HG02981 (cell line): ENCODE results near the gene ETS1.
"Not testable (repeated sequence)": the region's sequence is repeated elsewhere in the genome, so short reads cannot be mapped to it uniquely, and the experiment has no call there.

Source experiments
- ATAC-seq: cut with Tn5 transposase; IDR thresholded peaks from one replicate; pipeline ENCODE4 v1.9.1; 2021; ENCODE audit warnings: mild to moderate bottlenecking, moderate library complexity; ENCODE audit not compliant: unreplicated experiment

ETS1 gene

DNA sequence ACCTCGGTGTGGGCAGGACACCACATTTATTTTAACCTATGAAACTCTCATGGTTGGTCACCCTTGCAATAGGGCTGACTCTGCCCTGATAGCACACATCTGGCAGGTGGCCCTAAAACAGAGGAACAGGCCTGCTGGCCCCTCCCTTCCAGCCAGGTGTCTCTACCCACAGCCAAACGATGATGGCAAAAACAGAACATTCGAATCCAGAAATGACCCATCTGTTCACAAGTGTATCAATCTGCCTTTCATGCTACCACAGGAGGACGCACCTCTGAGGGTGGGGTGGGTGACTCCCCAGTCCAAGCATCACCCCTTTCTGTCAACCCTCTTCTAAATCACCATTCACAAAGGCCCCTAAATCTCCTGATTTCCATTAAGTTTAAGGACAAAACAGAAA lies 118.1 kb downstream of the ETS1 start:
- peak; percentile 45 for ATAC-seq

DNA sequence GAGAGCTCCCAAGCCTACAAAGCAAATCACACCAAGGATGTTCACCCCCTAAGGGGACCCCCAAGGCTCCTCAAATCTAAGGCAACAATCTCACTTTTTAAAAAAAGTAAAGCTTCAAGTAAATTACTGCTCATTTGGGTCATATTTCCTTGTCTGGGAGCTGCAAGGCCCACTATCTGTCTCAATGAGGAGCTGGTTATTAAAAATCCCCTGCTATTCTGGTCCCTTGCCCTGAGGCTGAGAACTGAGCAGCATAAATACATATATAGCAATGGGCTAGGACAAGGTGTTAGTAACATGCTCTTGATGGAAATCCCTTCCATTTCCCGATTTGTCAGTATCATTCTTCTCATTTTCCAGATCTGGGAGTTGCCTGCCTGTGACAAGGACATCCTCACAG lies 119.2 kb downstream of the ETS1 start:
- ATAC-seq, result no peak

DNA sequence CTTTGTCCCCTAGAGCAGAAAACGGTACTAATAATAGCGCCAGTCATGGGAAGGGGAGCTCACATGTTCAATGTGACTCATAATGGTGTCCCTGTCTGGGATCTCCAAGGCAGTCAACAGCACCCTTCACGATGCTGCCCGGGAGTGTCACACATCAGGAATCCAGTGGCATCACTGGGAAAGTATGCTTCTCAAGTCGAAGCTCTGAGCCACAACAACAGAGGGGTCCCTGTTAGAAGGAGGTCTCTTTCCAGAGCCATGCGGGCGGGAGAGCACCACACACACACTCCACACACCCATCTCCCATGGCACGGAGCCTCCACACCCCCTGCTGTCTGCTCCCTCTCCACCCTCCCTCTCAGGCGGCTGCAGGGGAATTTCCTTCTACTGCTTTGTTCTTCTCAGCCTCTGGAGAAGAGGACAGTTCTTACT lies 119.7 kb downstream of the ETS1 start:
- no peak for ATAC-seq

DNA sequence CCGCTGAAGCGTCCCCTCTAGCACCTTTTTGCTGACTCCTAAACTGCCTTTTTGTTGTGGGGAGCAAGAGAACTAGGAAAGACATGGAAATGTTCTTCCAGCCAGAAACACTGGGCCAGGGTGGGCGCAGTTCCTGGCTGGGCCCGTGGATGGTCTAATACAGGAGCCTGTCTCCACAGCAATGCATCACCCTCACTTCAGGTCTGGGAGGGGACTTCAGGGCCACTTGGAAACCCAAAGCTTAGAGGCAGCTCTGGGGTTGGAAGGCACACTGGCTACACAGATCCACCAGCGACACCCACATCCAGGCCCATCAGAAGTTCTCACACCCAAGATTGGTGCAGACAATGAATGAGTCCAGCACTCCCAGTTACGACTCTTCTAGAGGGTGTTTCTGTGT lies 120.3 kb downstream of the ETS1 start:
- no peak for ATAC-seq

DNA sequence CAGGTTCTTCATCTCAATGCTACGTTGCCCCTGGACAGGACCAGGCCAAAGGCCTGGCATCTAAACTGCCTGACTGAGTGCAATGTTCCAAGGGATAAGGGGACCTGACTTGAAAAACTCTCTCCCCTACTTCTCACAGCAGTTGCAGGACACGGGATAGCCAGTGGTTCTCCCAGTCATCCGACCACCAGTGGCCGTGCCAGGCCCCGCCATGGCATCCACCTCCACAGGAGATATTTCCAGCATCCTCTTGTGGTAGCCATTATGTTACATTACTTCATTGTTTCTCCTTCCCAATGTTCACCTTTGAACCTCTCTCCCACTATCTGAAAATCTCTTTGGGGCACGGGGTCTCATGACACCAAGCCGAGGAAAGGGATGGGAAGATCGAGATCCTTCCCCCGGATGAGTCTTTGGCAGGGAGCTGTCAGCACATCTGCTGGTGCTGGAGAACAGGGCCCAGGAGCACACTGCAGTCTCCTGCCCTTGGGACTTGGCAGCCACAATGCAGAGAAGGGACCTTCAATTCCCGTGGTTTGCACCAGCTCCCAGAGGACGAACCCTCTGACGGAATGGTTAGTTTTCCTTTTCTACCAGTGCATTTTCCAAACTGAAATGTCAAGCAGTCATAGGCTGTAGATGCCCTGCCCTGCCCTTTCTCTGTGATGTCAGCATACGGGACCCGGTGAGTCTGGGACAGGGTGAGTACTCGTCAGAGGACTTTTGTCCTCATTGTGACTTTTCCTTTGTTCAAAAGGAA lies 121.2 kb downstream of the ETS1 start:
- ATAC-seq, result no peak

DNA sequence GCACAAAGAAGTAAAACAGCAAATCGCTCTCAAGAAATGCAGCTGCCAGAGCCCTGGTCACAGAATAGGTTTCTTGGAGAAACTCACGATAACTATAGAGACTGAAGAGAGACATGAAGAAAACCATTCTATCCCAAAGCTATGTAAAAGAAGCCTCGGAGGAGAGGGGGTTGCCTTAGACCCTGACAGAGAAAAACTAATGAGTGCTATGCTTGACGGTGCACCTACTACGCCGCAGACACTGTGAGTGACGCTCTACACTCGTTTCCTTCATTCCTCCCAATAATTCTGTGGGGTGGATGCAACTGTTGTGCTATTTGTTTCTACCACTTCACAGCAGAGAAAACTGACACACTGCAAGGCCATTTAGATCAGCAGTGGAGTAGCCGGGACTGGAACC lies 121.8 kb downstream of the ETS1 start:
- ATAC-seq, result no peak

DNA sequence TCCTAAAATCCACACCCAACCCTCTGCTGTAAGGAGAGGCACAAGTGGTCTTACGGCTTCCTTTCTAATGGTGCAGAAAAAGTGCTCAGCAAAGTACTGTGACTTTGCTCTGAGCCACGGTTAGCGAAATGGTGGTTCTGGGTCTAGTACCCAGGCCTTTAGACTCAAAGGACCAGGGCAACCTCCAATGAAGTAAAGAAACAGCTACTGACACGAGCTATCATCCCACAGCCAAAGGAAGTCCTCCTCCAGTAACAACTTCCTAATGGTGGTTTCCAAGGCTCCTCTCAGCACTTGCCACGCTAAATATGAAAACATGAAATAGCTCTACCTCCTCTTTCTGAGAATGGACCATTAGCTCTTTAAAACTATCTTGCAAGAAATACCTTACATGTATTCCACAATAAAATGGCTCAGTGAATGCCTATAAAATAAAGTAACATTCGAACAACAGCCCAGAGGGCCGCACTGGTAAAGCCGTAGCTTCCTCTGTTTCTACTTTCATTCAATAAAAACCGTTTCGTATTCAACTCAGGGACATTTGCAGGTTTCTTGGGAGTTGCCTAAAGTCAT lies 122.4 kb downstream of the ETS1 start:
- no peak for ATAC-seq

DNA sequence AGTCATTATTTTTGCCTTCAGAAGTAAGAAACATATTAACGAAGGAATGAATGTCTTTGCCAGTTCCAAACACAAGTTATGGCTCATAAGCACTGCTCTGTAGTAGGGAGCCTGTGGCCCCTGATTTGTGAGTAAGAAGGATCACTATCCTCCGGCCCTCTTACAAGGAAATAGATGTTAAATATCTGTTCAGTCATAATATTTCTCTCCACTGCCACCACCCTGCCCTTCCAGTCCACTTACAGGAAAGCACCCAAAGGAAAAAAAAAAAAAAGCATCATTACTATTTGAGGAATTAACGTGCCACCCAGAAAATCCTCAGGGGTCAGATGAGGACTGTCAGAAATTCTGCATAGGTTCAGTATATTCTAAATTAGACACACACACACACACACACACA lies 123.4 kb downstream of the ETS1 start:
- no peak for ATAC-seq

DNA sequence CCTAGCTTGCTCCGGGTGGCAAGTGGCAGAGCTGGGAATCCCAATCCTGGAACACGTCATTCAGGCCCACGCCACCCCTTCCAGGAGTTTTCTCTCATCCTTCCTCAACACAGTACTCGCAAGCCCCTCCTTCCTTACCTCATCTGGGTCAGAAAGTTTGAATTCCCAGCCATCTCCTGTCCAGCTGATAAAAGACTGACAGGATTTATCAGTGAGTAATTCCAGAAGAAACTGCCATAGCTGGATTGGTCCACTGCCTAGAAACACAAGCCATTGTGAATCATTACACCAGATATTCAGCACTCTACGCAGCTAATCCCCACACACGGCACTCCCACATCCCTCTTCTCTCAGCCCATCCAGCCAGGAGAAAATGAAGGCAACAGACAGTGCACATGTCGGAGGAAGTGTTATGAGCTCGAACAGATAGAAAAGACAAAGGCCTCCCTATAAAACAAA lies 124.0 kb downstream of the ETS1 start:
- no peak for ATAC-seq

DNA sequence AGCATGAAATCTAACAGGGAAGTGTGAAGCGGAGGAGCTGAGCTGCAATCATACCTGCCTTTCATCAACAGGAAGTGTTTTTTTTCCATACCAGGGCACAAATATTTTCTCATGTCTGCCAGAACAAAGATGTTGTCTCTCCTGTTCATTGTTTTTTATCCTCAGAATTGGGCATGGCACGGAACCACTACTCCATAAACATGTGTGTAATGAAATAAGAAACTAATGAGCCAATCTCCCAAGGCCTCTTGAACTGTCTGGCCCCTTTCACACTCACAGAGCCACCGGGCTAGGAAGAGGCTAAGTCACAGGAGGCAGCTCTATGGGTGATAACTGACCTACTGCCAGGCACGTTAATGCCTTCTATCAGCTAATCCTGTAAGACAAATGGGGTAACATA lies 124.4 kb downstream of the ETS1 start:
- no peak for ATAC-seq

DNA sequence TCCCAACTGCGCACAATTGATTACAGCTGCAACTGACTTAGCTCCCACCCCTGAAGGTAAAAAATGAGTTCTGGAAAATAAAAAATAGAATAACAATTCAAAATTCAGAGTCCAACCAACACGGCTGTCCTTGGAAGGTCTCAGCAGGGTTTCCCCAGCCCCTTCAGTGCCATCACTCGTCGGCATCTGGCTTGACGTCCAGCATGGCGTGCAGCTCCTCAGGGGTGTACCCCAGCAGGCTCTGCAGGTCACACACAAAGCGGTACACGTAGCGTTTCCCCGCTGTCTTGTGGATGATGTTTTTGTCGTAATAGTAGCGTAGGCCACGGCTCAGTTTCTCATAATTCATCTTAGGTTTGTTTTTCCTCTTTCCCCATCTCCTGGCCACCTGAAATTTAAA lies 125.2 kb downstream of the ETS1 start:
- no peak for ATAC-seq

DNA sequence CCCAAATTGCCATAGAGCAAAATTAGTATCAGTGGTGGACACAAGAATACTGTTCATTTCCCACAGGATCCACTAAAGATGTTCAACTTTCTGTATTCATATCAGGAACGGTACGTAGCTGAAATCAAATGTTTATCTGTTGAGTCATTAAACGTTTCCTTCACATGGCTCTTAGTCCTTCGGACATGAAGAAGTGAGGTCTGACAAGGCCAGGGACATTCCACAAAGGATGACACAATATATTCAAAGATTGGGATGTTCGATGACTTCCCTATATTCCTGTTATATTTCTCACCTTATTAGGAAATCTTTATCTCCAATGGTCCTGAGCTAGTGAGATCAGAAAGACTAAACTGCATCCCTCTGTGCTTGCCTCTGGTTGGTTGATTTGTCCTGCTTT lies 129.0 kb downstream of the ETS1 start:
- no peak for ATAC-seq

DNA sequence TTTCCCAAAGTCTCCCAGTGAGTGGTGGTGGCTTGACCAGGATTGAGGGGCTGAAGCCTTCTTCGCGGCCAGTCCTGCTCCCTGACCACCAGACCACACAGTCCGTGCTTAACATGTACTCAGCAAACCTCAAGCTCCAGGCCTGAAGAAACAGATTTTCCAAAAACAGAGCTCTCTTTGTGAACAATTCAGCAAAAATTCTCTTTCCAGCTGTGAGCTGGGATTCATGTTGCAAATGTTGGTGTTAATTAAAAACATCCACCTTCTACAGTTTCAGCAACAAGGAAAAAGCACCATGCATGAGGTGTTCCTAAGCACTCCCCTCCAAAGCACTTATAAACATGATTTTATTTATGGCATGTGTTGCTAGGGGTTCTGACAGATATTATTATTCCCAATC lies 129.5 kb downstream of the ETS1 start:
- ATAC-seq, result no peak

DNA sequence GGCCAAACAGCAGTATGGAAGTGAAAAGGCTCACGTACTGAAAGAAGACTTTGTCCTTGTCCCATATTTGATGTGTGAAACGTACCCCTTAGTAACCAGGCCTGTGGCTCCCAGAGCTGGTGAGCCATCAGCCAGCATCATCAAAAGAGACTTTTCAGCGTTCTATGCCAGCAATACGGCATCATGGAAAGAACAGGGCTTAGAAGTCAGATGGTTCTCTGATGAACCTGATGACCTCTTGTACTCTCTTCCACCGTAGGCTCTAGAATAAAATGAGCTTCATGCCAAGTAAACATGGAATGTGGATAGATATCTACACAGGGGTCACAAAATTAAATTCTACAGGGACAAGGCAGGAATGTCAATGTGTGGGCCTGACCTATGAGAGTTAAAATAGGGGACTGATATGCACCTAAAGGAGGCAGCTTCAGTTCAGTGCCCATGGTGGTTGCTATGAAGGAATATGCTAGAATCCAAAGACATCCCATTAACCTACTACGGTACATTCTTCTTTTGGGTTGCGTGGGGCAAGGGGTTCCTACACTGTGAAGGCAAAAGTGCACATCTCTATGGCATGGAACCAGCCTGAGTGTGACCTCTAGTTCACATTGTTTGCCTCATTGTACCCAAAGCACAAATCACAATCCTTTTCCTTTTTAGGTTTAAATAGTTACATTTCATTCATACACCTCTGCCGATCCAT lies 130.6 kb downstream of the ETS1 start:
- no peak for ATAC-seq

DNA sequence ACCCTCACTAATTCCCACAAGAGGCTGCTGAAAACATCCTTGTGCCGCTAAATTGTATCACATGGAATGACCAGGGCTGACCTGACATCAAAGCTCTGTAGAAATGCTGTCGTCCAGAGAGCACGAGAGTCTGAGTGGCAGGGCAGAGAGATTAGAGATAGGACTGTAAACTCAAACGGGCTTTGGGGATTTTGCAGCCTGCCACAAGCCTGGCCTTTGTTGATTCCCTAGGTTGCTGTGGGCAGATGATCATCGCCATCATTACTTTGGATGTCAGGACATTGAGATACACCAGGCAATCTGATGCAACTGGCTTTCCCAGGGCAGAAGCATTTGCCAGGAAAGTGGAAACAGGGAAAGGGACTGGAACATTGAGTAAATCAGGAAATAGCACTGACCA lies 131.6 kb downstream of the ETS1 start:
- ATAC-seq, result no peak

DNA sequence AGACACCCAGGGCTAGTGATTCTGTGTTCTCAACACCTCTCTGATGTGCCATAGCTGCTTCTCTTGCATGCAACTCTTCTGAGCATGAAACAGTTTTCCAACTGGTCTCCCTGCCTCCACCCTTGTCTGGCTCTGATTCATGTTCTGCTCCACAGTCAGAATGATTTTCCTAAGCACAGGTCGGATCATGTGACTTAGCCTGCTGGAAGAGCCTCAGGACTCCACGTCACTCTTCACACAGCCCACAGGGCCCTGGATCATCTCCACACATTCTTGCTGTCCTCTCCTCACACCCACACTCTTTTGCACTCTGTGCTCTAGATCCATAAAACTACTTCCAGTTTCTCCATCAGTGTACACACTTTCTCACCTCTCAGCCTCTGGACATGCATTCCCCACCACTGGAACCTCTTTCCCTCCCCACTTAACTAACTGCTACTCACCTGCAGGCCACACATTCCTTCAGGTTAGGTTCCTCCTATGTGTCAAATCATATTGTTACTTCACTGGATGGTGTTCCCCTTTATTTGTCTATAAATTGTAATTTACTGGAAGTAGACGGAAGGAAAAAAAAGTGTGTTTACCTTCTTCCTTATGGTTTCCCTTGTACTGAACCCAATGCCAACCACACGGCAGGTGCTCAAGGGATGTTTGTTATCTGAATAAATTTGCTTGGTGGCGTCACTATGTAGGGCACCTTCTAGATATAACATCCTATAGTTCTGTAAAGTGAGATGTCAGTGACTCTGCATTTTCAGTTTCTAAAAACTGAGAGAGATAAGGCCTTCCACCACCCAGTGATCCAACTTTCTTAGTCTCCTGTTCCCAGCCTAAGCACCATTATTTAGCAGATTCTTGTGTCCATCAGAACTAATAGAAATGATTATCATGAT lies 133.7 kb downstream of the ETS1 start:
- no peak for ATAC-seq

DNA sequence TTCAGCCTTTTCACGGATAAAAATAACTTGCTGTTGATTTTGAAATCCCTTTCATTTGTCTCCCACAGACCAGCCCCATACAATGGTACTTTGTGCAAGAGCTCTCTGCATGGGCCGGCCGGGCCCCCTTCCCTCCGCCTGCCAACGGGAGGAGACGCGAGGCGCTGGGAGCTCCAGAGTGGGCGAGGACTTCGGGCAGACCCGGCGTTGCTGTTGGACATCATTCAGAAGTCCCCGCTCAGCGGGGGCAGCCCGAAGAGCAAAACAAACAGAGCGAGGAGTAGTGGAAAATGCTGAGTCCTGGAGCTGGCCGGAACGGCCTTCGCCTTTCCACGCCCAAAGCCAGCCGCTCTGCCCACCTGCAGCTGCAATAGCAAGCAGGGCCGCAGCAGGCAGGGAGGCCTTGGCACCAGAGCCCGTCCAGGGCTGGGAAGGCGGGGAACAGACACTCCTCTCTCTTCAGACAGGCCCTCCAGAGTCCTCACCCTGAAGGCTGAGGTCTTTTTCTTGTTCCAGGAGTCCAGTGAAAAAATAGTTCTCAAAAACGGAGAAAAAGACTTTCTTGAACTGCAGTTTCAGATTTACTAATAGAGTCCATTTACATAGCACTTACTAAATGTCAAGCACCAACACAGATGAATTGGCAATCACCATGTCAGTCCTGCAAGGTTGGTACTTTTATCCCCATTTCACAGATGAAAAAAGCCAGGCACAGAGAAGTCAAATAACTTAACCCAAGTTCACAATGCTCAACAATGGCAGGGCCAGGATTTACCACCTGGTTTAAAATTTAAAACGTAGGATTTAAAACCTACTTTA lies 135.5 kb downstream of the ETS1 start:
- no peak for ATAC-seq

DNA sequence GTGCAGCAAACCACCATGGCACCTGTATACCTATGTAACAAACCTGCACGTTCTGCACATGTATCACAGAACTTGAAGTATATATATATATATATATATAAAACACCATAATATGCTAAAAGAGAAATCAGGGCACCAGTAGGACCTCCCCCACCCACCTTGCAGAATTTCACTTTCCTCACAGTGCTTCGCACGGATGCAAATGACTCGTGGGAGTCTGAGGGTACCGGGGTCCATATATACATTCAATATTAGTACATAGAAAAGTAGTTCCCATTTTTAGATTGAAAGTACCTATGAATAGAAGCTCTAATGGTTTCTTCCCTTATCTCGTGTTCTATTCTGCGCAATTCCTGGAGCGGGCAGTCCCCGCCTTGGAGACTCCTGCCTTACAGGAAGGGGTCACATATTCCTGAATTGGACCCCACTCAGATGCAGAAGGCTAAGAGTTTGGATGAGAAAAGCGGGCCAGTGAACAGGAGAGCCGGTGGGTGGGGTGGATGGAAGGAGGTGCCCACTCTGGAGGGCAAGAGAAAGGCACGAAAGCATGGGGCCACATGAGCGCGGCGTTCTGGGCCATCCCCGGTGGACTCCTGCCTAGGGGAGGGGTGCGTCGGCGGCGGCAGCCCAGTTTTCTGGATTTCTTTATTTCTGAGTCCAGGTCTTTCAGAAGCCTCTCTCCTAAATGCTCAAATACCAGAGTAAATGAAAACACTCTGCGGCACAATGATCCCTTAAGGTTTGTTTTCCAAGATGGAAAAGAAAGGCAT lies 136.3 kb downstream of the ETS1 start:
- ATAC-seq, result no peak

DNA sequence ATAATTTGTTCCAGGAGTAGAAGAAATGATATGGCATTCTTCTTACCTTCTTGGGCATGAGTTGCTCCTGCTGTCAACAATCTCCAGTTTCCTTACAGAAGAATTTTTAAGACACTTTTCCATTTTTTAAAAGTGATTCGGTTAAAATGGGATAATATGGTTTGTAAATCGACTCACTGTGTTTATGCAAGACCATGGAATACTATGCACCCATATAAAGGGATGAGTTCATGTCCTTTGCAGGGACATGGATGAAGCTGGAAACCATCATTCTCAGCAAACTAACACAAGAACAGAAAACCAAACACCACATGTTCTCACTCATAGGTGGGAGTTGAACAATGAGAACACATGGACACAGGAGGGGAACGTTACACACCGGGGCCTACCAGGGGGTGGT lies 136.9 kb downstream of the ETS1 start:
- not testable (repeated sequence) for ATAC-seq
